HEK293T (cell line): Measurements from ENCODE around the gene RGS3.

Source experiments
- CTBP1 ChIP-seq: fragments of 450-650 bp; IDR thresholded peaks from 2 replicates; pipeline ENCODE4 v1.6.1; 2016; ENCODE audit warnings: borderline replicate concordance
- FOXA1 ChIP-seq: fragments of 450-650 bp; IDR thresholded peaks from 2 replicates; pipeline ENCODE4 v1.6.1; 2016; ENCODE audit warnings: mild to moderate bottlenecking
- FOXM1 ChIP-seq: fragments of 450-650 bp; IDR thresholded peaks from 2 replicates; pipeline ENCODE4 v1.6.1; 2017; ENCODE audit warnings: mild to moderate bottlenecking, borderline replicate concordance
- HDGF ChIP-seq: fragments of 450-650 bp; IDR thresholded peaks from 2 replicates; pipeline ENCODE4 v1.6.1; 2017; ENCODE audit warnings: antibody characterized with exemption, borderline replicate concordance
- LEF1 ChIP-seq: fragments of 450-650 bp; IDR thresholded peaks from 2 replicates; pipeline ENCODE4 v1.6.1; 2017; ENCODE audit warnings: mild to moderate bottlenecking, borderline replicate concordance
- SP1 ChIP-seq: fragments of 450-650 bp; IDR thresholded peaks from 2 replicates; pipeline ENCODE4 v1.6.1; 2017
- SUZ12 ChIP-seq: fragments of 450-650 bp; IDR thresholded peaks from 2 replicates; pipeline ENCODE4 v1.6.1; 2016; ENCODE audit warnings: mild to moderate bottlenecking
- TARDBP ChIP-seq: fragments of 450-650 bp; IDR thresholded peaks from 2 replicates; pipeline ENCODE4 v1.6.1; 2016
- TF ChIP-seq, protein P1 (sequence below): fragments of 450-650 bp; IDR thresholded peaks from 2 replicates; pipeline ENCODE4 v1.6.1; 2016

DNA sequence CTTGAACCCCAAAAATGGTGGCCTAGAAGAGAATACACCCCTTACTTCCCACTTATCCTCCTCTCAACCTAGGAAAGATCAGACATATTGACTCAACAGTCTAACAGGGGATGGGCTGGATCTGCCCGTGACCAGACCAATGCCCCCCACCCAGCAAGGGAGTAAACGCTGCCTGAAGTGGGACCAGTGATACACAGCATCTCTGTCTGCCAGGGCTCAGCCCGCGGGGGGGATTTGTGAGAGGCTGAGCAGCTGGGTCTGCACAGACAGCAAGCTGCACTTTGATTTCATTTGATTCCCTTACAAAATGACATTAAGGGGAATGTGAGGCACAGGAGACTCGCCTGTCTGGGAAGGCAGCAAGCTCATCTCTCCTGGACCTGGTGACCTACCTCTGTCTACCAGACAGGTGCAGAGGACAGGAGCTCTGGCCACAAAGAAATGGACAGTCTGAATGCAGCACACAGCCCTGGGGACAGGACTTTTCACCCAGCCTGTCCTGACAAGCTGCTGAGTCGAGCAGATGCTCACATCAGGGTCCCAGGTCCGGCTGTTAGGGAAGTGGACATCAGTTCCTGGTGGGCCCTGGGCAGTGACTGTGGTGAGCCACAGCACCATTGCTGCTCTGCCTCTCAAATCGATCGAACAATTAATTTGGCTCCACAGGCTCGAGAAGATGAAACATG, 79.9 kb downstream of the RGS3 start:
- TF ChIP-seq SUZ12 (no peak), FOXA1 (no peak), HDGF (no peak), TARDBP (no peak), LEF1 (no peak), CTBP1 (no peak), SP1 (no peak), FOXM1 (no peak)
- TF ChIP-seq, protein P1, sequence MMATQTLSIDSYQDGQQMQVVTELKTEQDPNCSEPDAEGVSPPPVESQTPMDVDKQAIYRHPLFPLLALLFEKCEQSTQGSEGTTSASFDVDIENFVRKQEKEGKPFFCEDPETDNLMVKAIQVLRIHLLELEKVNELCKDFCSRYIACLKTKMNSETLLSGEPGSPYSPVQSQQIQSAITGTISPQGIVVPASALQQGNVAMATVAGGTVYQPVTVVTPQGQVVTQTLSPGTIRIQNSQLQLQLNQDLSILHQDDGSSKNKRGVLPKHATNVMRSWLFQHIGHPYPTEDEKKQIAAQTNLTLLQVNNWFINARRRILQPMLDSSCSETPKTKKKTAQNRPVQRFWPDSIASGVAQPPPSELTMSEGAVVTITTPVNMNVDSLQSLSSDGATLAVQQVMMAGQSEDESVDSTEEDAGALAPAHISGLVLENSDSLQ = no peak
